ENCODE data around the gene KCNK13. TPM values are rescaled to one million over a fixed set of nuclear protein-coding genes. Genes with fewer than 3 reads are reported as not detected.

KCNK13 gene
- total and polyA plus RNA-seq, 9 of the 15 experiments (the other 6 are each of a cell fraction or from before 2014, with no cell fraction given) = 0.03 to 0.05 TPM; not detected in 7

- ChIA-PET CTCF (ENCODE audit: low intra/inter-chr PET ratio) (no interaction called here), POLR2A (interaction anchor here (0.7 to 1.0 kb wide), 2 partner anchors 11 to 95 kb away, joined by 3 to 5 read pairs; no protein-coding TSS in a partner anchor)
- Histone ChIP-seq H3K4me2 (ENCODE audit: insufficient read depth, low read length) (no peak overlapping the region), H3K79me2 (ENCODE audit: control insufficient read depth, insufficient read depth, low read length) (no peaks in the 10 kb centered on the region), H3K9me1 (ENCODE audit: control insufficient read depth, insufficient read depth, low read length) (no peaks in the 10 kb centered on the region), H3K9ac (ENCODE audit: insufficient read depth in 1 of 2, low read depth in 2 of 2, low read length in 2 of 2) (no peak overlapping the region), H3K27me3 (ENCODE audit: control insufficient read depth in 2 of 2, insufficient read depth in 2 of 2, low read length in 2 of 2) (peaks cover 0 to 20% of the 10 kb centered on the region in 2 experiments; a peak in 3 of 5 replicates), H2AFZ (ENCODE audit: low read depth, low read length) (no peak overlapping the region), H3K9me3 (replicated peaks; ENCODE audit: control insufficient read depth, insufficient read depth, low read depth, low read length) (no peaks in the 10 kb centered on the region), H4K20me1 (replicated peaks; ENCODE audit: control insufficient read depth, insufficient read depth, low read length) (no peaks in the 10 kb centered on the region), H3K27ac (ENCODE audit: extremely low read depth, low read depth, low read length) (no peak overlapping the region), H3K36me3 (ENCODE audit: control insufficient read depth, insufficient read depth, low read length) (no peaks in the 10 kb centered on the region), H3K4me1 (replicated peaks in 1 of 2; ENCODE audit: control insufficient read depth in 2 of 2, insufficient read depth in 2 of 2, low read length in 2 of 2) (no peaks in the 10 kb centered on the region), H3K4me3 (no peak overlapping the region)
- TF ChIP-seq E2F5 (CRISPR knock-in tag; IDR thresholded peaks at IDR 0.05) (no peak), DACH1 (IDR thresholded peaks at IDR 0.05; ENCODE audit: partially characterized antibody) (peak; percentile 8), JUND (IDR thresholded peaks at IDR 0.05; ENCODE audit: borderline replicate concordance, low read depth, low read length) (peak; percentile 36; the same call in 1 of the 2 replicates), JUND (tag; IDR thresholded peaks at IDR 0.05; ENCODE audit: borderline replicate concordance, low read depth, low read length) (peak; percentile 51; the same call in 1 of the 3 replicates), FOSL1 (tag; conservative IDR thresholded peaks at IDR 0.05) (peak; percentile 43; the same call in 1 of the 2 replicates)
- ATAC-seq = no peak
- DNase-seq (ENCODE audit: extremely low read depth in 1 of 4, low spot score in 3 of 4) = no peak
- FAIRE-seq = no peak
- BruUV-seq (replicated peaks) = no TSS peak
- 0% methylated on average over 7 of the region's 10 CpGs for WGBS (ENCODE audit: insufficient coverage, low coverage, missing lambda C conversion rate)
- intact Hi-C loops (cut with micrococcal nuclease) = no loop called here
- in situ Hi-C loops (cut with MboI) = no loop called here
These were observed 71.2 kb downstream of the KCNK13 start for GRCh38 chr14:90132821-90133570.
